Fibroblast of skin of back (primary cell): Measurements from ENCODE around the gene RAD51B.
"Not testable (repeated sequence)": the region's sequence is repeated elsewhere in the genome, so short reads cannot be mapped to it uniquely, and the experiment has no call there.

ENCODE experiments used
- DNase-seq: peaks from one replicate; pipeline ENCODE4 v3.0.0-alpha.2; 2013

The RAD51B gene

GRCh38 chr14:68082698-68083291 lies 263.2 kb downstream of the RAD51B start:
- DNase-seq = no peak

GRCh38 chr14:68084256-68084655 lies 264.7 kb downstream of the RAD51B start:
- DNase-seq = peak; percentile 30

GRCh38 chr14:68085742-68086141 lies 266.2 kb downstream of the RAD51B start:
- DNase-seq = no peak

- DNase-seq = no peak
Observed at GRCh38 chr14:68088451-68088854, 268.9 kb downstream of the RAD51B start.

GRCh38 chr14:68089146-68089731 lies 269.7 kb downstream of the RAD51B start:
- DNase-seq = peak; percentile 20

- DNase-seq = no peak
Observed at GRCh38 chr14:68094158-68094557, 274.6 kb downstream of the RAD51B start.

- no peak for DNase-seq
Observed at GRCh38 chr14:68094752-68095151, 275.2 kb downstream of the RAD51B start.

GRCh38 chr14:68097727-68098126 lies 278.1 kb downstream of the RAD51B start:
- no peak for DNase-seq

GRCh38 chr14:68098834-68099233 lies 279.3 kb downstream of the RAD51B start:
- no peak for DNase-seq

- no peak for DNase-seq
Observed at GRCh38 chr14:68099495-68100045, 280.0 kb downstream of the RAD51B start.

GRCh38 chr14:68101715-68102301 lies 282.2 kb downstream of the RAD51B start:
- DNase-seq = not testable (repeated sequence)

GRCh38 chr14:68103853-68104252 lies 284.3 kb downstream of the RAD51B start:
- no peak for DNase-seq

GRCh38 chr14:68104518-68104917 lies 284.9 kb downstream of the RAD51B start:
- DNase-seq = peak; percentile 86

- DNase-seq = no peak
Observed at GRCh38 chr14:68105816-68106215, 286.2 kb downstream of the RAD51B start.

- no peak for DNase-seq
Observed at GRCh38 chr14:68106456-68106855, 286.9 kb downstream of the RAD51B start.

GRCh38 chr14:68106905-68107304 lies 287.3 kb downstream of the RAD51B start:
- no peak for DNase-seq

- peak; percentile 67 for DNase-seq
Observed at GRCh38 chr14:68109132-68109900, 289.7 kb downstream of the RAD51B start.

- no peak for DNase-seq
Observed at GRCh38 chr14:68111097-68111852, 291.7 kb downstream of the RAD51B start.

GRCh38 chr14:68111853-68112270 lies 292.3 kb downstream of the RAD51B start:
- DNase-seq = no peak

GRCh38 chr14:68112442-68112841 lies 292.9 kb downstream of the RAD51B start:
- no peak for DNase-seq

GRCh38 chr14:68113343-68113930 lies 293.9 kb downstream of the RAD51B start:
- peak; percentile 88 for DNase-seq

- DNase-seq = not testable (repeated sequence)
Observed at GRCh38 chr14:68115952-68116351, 296.4 kb downstream of the RAD51B start.
